GM12892 (cell line): ENCODE data around the gene CCDC6.

Source experiments
- POLR2A ChIP-seq: IDR thresholded peaks from 2 replicates; pipeline ENCODE4 v1.6.1; 2011; ENCODE audit warnings: low read depth, low read length, control low read depth
- POLR2AphosphoS5 ChIP-seq: IDR thresholded peaks from 2 replicates; pipeline ENCODE4 v1.6.1; 2011; ENCODE audit warnings: low read depth, low read length, control low read depth
- TAF1 ChIP-seq: IDR thresholded peaks from 2 replicates; pipeline ENCODE4 v1.6.1; 2011; ENCODE audit warnings: low read depth, mild to moderate bottlenecking, control low read depth, low read length, borderline replicate concordance

- no peak for TF ChIP-seq POLR2A
- TF ChIP-seq TAF1, result no peak
- TF ChIP-seq POLR2AphosphoS5, result no peak
Observed at GRCh38 chr10:59880971-59881510, 25.3 kb downstream of the CCDC6 start.
